ENCODE results near the gene IKBKE.

- TF ChIP-seq CTCF (tag by site-specific recombination; IDR thresholded peaks at IDR 0.05) (no peak), ZNF707 (tag by site-specific recombination; IDR thresholded peaks at IDR 0.05) (no peak), KLF17 (tag by site-specific recombination; IDR thresholded peaks at IDR 0.05) (no peak), ZNF658 (tag by site-specific recombination; IDR thresholded peaks at IDR 0.05) (no peak), ZNF341 (tag by site-specific recombination; IDR thresholded peaks at IDR 0.05; ENCODE audit: low read depth) (no peak), ZNF626 (tag by site-specific recombination; IDR thresholded peaks at IDR 0.05) (no peak), ZNF133 (tag by site-specific recombination; IDR thresholded peaks at IDR 0.05) (no peak), ZNF548 (tag by site-specific recombination; IDR thresholded peaks at IDR 0.05) (no peak), REST (tag by site-specific recombination; IDR thresholded peaks at IDR 0.05) (no peak), ZNF692 (tag by site-specific recombination; IDR thresholded peaks at IDR 0.05) (no peak), MYNN (tag by site-specific recombination; IDR thresholded peaks at IDR 0.05; ENCODE audit: borderline replicate concordance) (no peak), ZNF362 (tag by site-specific recombination; IDR thresholded peaks at IDR 0.05) (no peak), ZNF544 (tag by site-specific recombination; IDR thresholded peaks at IDR 0.05) (no peak)
Measured at GRCh38 chr1:206459703-206460102, 10.6 kb upstream of the IKBKE start.
